CD14-positive monocyte (primary cell): Measurements from ENCODE around the gene ARHGEF40. TPM values are rescaled to one million over a fixed set of nuclear protein-coding genes. Genes with fewer than 3 reads are reported as not detected.

ENCODE experiments used
- DNase-seq, 3 donors: peaks; one replicate each; pipeline ENCODE4 v3.0.0-alpha.2; 2011 to 2022
- H2AFZ ChIP-seq: 2 replicates; pipeline ENCODE4 v1.6.0; 2012; ENCODE audit warnings: mild to moderate bottlenecking, low read depth, low read length, inconsistent platforms; ENCODE audit not compliant: insufficient read depth, poor library complexity, severe bottlenecking
- H3K27ac ChIP-seq, 2 donors: 1 replicate in 1 of 2; 2 replicates in 1 of 2; pipeline ENCODE4 v1.5.1; 2012 to 2013; ENCODE audit warnings: low read length in 2 of 2, control low read depth in 1 of 2, inconsistent platforms in 1 of 2, low read depth in 1 of 2, mild to moderate bottlenecking in 1 of 2
- H3K27me3 ChIP-seq, 2 donors: one replicate each; pipeline versions ENCODE4 v1.6.0 to v1.6.1; 2011 to 2013; ENCODE audit warnings: low read length in 2 of 2; ENCODE audit not compliant: control insufficient read depth in 2 of 2, insufficient read depth in 2 of 2
- H3K36me3 ChIP-seq, 2 donors: replicated peaks in 1 of 2; 1 replicate in 1 of 2; 2 replicates in 1 of 2; pipeline versions ENCODE4 v1.5.1 to v1.6.1; 2012 to 2013; ENCODE audit warnings: low read length in 2 of 2, control low read depth in 1 of 2, inconsistent platforms in 1 of 2, mild to moderate bottlenecking in 1 of 2; ENCODE audit not compliant: insufficient read depth in 2 of 2, control insufficient read depth in 1 of 2
- H3K4me1 ChIP-seq, 2 donors: 1 replicate in 1 of 2; 2 replicates in 1 of 2; pipeline versions ENCODE4 v1.5.1 to v1.6.1; 2012 to 2013; ENCODE audit warnings: low read length in 2 of 2, control low read depth in 1 of 2, inconsistent platforms in 1 of 2, mild to moderate bottlenecking in 1 of 2, moderate library complexity in 1 of 2; ENCODE audit not compliant: insufficient read depth in 2 of 2, control insufficient read depth in 1 of 2
- H3K4me2 ChIP-seq: replicated peaks from 2 replicates; pipeline ENCODE3; 2012; ENCODE audit warnings: low read length, moderate library complexity, mild to moderate bottlenecking; ENCODE audit not compliant: poor library complexity, severe bottlenecking; ENCODE audit errors: extremely low read depth
- H3K4me3 ChIP-seq, 3 experiments: fragments of 200-600 bp in 1 of 3; sonication (generic) in 1 of 3; replicated peaks in 1 of 3; 1 replicate in 2 of 3; 2 replicates in 1 of 3; pipeline ENCODE4 v1.5.1; 2011 to 2013; ENCODE audit warnings: low read length in 3 of 3, mild to moderate bottlenecking in 3 of 3, control low read depth in 2 of 3, low read depth in 2 of 3, inconsistent platforms in 1 of 3, moderate library complexity in 1 of 3
- H3K79me2 ChIP-seq: 2 replicates; pipeline ENCODE4 v1.6.0; 2012; ENCODE audit warnings: mild to moderate bottlenecking, control low read depth, inconsistent platforms, low read length, moderate library complexity; ENCODE audit not compliant: insufficient read depth
- H3K9ac ChIP-seq: 2 replicates; pipeline ENCODE4 v1.6.0; 2017; ENCODE audit warnings: low read length, mild to moderate bottlenecking; ENCODE audit not compliant: insufficient read depth, poor library complexity, severe bottlenecking
- H3K9me3 ChIP-seq, 2 donors: replicated peaks in 1 of 2; 1 replicate in 1 of 2; 2 replicates in 1 of 2; pipeline versions ENCODE4 v1.5.1 to v1.6.1; 2012 to 2013; ENCODE audit warnings: low read length in 2 of 2, control low read depth in 1 of 2; ENCODE audit not compliant: control insufficient read depth in 1 of 2, insufficient read depth in 1 of 2
- H4K20me1 ChIP-seq: 2 replicates; pipeline ENCODE4 v1.6.0; 2012; ENCODE audit warnings: mild to moderate bottlenecking, low read length, control low read depth, moderate library complexity; ENCODE audit not compliant: insufficient read depth
- H3K27ac Mint-ChIP-seq, 7 donors: one replicate each; pipeline ENCODE4 v1.8.0; 2020; ENCODE audit warnings: mild to moderate bottlenecking in 7 of 7, mixed read lengths in 7 of 7, moderate library complexity in 6 of 7, inconsistent platforms in 2 of 7
- H3K27me3 Mint-ChIP-seq, 3 donors: one replicate each; pipeline ENCODE4 v1.8.0; 2021 to 2022; ENCODE audit warnings: low read depth in 3 of 3, mild to moderate bottlenecking in 3 of 3, mixed read lengths in 3 of 3, moderate library complexity in 3 of 3, inconsistent platforms in 1 of 3
- H3K36me3 Mint-ChIP-seq, 2 donors: one replicate each; pipeline ENCODE4 v1.8.0; 2020; ENCODE audit warnings: mixed read lengths in 2 of 2, inconsistent platforms in 1 of 2, mild to moderate bottlenecking in 1 of 2
- H3K4me1 Mint-ChIP-seq: one replicate; pipeline ENCODE4 v1.8.0; 2020; ENCODE audit warnings: mild to moderate bottlenecking, mixed read lengths
- H3K4me3 Mint-ChIP-seq, 2 donors: one replicate each; pipeline ENCODE4 v1.8.0; 2020; ENCODE audit warnings: mild to moderate bottlenecking in 2 of 2, mixed read lengths in 2 of 2, moderate library complexity in 1 of 2
- H3K9me3 Mint-ChIP-seq, 7 donors: one replicate each; pipeline ENCODE4 v1.8.0; 2020 to 2022; ENCODE audit warnings: mixed read lengths in 7 of 7, mild to moderate bottlenecking in 6 of 7, moderate library complexity in 6 of 7, inconsistent platforms in 2 of 7
- WGBS: methylation state at CpG from one replicate; pipeline ENCODE4 v1.1.5; 2013; ENCODE audit warnings: missing lambda C conversion rate; ENCODE audit not compliant: insufficient coverage; 5-methylcytosine and 5-hydroxymethylcytosine counted together
- intact Hi-C, 2 donors: fragments of 100-400 bp; cut with micrococcal nuclease; formaldehyde crosslinking; loops; one replicate each; pipeline versions ENCODE4 v1.15.0 to v1.15.1; 2023
- polyA plus RNA-seq, 3 donors: library from polyadenylated mRNA; depleted of rRNA in 1 of 3; unstranded in 2 of 3; stranded (reverse) in 1 of 3; fragments of 300-500 nt in 2 of 3; fragments of >200 nt in 1 of 3; fragmentation: Illumina TruSeq in 2 of 3; gene quantifications; 1 replicate in 2 of 3; 2 replicates in 1 of 3; pipeline ENCODE4 v1.2.3, GENCODE V29; 2012 to 2021
- TF ChIP-seq, protein P1 (sequence below): fragments of 200-600 bp; IDR thresholded peaks from one replicate; pipeline ENCODE4 v1.8.0; 2022; ENCODE audit warnings: antibody characterized with exemption, mild to moderate bottlenecking

Gene ARHGEF40
- polyA plus RNA-seq, 3 donors, result 12.1 to 114 (median 15.3) TPM

DNA sequence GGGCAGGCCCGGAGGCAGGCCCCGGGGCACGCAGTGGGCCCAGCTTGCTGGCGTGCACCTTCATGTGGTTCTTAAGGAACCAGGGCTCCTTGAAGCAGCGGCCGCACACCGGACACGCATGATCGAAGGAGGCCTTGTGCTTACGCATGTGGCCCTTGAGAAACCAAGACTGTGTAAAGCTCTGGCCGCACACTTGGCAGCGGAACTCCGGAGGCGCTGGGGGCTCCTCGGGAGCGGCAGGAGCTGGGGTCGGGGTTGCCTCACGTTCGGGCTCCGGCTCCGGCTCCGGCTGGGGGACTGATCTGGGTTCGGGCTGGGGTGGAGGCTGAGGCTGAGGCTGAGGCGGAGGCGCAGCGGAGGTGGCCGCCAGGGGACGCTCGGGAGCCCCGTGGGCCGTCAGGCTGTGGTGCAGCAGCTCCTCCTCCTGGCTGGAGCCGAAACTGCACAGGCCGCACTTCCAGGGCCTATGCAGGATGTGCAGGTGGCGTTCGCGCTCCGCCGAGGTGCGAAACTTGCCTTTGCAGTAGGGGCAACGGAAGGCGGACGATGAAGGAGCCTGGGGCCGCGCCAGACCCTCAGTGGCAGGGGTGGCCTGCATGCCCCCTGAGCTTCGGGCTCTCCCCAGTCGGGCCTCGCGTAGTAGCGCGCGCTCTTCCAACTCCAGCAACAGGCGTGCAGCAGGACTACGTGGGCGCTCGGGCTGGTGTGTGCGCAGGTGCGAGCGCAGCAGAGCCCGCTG lies 22.3 kb downstream of the ARHGEF40 start:
- DNase-seq, result peak; percentile 75 to 85 (median 81)
- Mint-ChIP-seq H3K4me3 (no peak overlapping the region), H3K9me3 (peaks cover 0 to 4% (median 0%) of the 10 kb centered on the region in 7 donors), H3K27ac (peak overlapping the region in 2 of 7 donors; percentile 15 to 84), H3K27me3 (peaks cover 3 to 5% (median 3%) of the 10 kb centered on the region in 3 donors), H3K4me1 (peaks cover 21% of the 10 kb centered on the region), H3K36me3 (peaks cover 19 to 37% of the 10 kb centered on the region in 2 donors)
- peaks cover 9 to 20% of the 10 kb centered on the region in 2 donors for H3K4me1 ChIP-seq
- peaks cover 14 to 35% of the 10 kb centered on the region in 2 donors for H3K36me3 ChIP-seq
- H3K4me2 ChIP-seq, result no peak overlapping the region
- no peak overlapping the region for H3K4me3 ChIP-seq
- H3K9me3 ChIP-seq, result no peaks in the 10 kb centered on the region
- TF ChIP-seq, protein P1, sequence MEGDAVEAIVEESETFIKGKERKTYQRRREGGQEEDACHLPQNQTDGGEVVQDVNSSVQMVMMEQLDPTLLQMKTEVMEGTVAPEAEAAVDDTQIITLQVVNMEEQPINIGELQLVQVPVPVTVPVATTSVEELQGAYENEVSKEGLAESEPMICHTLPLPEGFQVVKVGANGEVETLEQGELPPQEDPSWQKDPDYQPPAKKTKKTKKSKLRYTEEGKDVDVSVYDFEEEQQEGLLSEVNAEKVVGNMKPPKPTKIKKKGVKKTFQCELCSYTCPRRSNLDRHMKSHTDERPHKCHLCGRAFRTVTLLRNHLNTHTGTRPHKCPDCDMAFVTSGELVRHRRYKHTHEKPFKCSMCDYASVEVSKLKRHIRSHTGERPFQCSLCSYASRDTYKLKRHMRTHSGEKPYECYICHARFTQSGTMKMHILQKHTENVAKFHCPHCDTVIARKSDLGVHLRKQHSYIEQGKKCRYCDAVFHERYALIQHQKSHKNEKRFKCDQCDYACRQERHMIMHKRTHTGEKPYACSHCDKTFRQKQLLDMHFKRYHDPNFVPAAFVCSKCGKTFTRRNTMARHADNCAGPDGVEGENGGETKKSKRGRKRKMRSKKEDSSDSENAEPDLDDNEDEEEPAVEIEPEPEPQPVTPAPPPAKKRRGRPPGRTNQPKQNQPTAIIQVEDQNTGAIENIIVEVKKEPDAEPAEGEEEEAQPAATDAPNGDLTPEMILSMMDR, result peak; percentile 100
- 49% methylated on average over 59 of the region's 59 CpGs for WGBS
- H3K27me3 ChIP-seq, result no peaks in the 10 kb centered on the region
- H4K20me1 ChIP-seq, result peaks cover 12% of the 10 kb centered on the region
- H3K9ac ChIP-seq, result no peak overlapping the region
- no peak overlapping the region for H2AFZ ChIP-seq
- H3K79me2 ChIP-seq, result no peaks in the 10 kb centered on the region
- intact Hi-C loops, result loop anchor here (1.0 to 10.0 kb wide), 4 partner anchors 14 to 408 kb away; partner anchors contain the start of genes ANG (in 1 of the 2) and RNASE4 (in 1 of the 2)
- no peak overlapping the region for H3K27ac ChIP-seq

DNA sequence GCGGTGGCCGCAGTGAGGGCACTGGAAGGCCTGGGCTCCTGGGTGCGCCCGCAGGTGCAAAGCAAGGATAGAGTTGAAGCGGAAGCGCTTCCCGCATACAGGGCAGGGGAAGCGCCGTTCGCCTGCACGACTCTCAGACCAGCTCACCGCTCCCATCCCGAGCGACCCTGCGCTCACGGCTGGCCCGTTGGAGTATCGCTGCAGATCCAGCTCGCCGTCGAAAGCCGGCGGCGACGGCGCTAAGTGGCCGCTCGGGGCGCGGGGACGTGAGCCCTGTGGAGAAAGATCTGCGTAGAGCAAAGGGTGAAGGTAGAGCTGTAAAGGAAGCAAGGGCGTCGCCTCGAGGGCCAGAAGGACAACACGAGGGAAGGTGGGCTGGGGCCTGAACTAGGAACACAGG lies 22.9 kb downstream of the ARHGEF40 start:
- Mint-ChIP-seq H3K27ac (peak overlapping the region in 1 of 7 donors; percentile 9), H3K4me1 (peaks cover 16% of the 10 kb centered on the region), H3K27me3 (peaks cover 4 to 8% (median 6%) of the 10 kb centered on the region in 3 donors), H3K4me3 (no peak overlapping the region), H3K36me3 (peaks cover 19 to 33% of the 10 kb centered on the region in 2 donors), H3K9me3 (peaks cover 0 to 4% (median 0%) of the 10 kb centered on the region in 7 donors)
- H3K9ac ChIP-seq, result no peak overlapping the region
- TF ChIP-seq, protein P1, result no peak
- H4K20me1 ChIP-seq, result peaks cover 8% of the 10 kb centered on the region
- WGBS, result 93% methylated on average over 36 of the region's 36 CpGs
- no peaks in the 10 kb centered on the region for H3K9me3 ChIP-seq
- H3K4me1 ChIP-seq, result peaks cover 8 to 17% of the 10 kb centered on the region in 2 donors
- no peaks in the 10 kb centered on the region for H3K79me2 ChIP-seq
- no peak overlapping the region for H3K4me3 ChIP-seq
- H3K27ac ChIP-seq, result no peak overlapping the region
- intact Hi-C loops, result loop anchor here (2.0 to 10.0 kb wide), 3 partner anchors 14 to 408 kb away; partner anchors contain the start of genes ANG (in 1 of the 2) and RNASE4 (in 1 of the 2)
- H3K36me3 ChIP-seq, result peaks cover 14 to 35% of the 10 kb centered on the region in 2 donors
- H3K4me2 ChIP-seq, result no peak overlapping the region
- no peak for DNase-seq
- H3K27me3 ChIP-seq, result no peaks in the 10 kb centered on the region
- no peak overlapping the region for H2AFZ ChIP-seq
